ENCODE results near the gene MROH8.
A peak's percentile ranks its signal among the peaks of the same experiment; 100 is the strongest.
"Not testable (repeated sequence)": the region's sequence is repeated elsewhere in the genome, so short reads cannot be mapped to it uniquely, and the experiment has no call there.

The MROH8 gene

GRCh38 chr20:37152284-37152683 lies 27.1 kb downstream of the MROH8 start:
- no peak for DNase-seq

DNA sequence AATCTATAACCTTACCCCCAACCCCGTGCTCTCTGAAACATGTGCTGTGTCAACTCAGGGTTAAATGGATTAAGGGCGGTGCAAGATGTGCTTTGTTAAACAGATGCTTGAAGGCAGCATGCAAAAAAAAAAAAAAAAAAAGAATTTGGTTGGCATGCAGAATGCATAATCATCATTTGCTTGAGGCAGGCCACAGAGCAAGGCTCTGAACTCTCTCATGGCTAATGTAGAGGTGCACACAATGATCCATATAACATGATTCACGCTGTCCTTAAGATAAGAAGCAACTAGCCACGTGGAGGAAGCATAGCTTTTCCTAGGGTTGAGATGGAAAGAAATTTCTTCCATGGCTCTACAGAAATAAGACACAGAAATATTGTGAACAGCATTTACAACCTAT lies 27.8 kb downstream of the MROH8 start:
- no peak for DNase-seq

- not testable (repeated sequence) for DNase-seq
Measured at GRCh38 chr20:37150864-37151263, 28.5 kb downstream of the MROH8 start.

DNA sequence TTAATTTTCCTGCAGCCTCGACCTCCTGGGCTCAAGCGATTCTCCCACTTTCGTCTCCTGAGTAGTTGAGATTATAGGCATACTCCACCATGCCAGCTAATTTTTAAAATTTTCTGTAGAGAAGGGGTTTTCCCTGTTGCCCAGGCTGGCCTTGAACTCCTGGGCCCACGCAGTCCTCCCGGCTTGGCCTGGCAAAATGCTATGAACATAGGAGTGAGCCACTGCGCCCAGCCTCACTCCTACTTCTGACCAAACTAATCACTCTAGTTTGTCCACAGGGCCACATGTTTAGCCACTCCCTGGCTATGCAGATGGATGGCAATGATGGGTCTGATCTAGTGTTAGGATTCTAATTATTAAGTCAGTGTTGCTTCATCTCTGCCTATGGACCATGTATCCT lies 32.1 kb downstream of the MROH8 start:
- DNase-seq = no peak

DNA sequence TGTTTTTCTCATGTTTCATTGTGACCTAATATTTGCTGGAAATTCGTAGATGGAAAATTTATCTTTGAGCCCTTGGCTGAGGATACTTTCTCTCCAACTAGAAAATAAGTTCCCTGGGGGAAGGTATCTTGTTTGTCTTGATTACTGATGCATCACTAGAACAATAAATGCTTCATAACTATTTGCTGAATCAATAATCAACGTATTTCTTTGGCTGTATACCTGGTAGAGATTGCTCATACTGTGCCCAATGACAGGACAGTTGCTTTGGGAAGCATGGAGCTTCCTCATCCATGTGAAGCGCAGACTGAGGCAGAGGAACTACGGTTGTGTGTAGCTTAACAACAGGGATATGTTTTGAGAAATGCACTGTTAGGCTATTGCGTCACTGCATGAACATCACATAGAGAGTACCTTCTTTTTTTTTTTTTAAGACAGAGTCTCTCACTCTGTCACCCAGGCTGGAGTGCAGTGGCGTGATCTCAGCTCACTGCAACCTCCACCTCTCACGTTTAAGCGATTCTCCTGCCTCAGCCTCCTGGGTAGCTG lies 34.4 kb downstream of the MROH8 start:
- DNase-seq = peak; percentile 20

GRCh38 chr20:37142708-37143107 lies 36.6 kb downstream of the MROH8 start:
- no peak for DNase-seq

GRCh38 chr20:37137547-37137946 lies 41.8 kb downstream of the MROH8 start:
- no peak for DNase-seq

GRCh38 chr20:37133952-37134351 lies 45.4 kb downstream of the MROH8 start:
- DNase-seq = no peak

DNA sequence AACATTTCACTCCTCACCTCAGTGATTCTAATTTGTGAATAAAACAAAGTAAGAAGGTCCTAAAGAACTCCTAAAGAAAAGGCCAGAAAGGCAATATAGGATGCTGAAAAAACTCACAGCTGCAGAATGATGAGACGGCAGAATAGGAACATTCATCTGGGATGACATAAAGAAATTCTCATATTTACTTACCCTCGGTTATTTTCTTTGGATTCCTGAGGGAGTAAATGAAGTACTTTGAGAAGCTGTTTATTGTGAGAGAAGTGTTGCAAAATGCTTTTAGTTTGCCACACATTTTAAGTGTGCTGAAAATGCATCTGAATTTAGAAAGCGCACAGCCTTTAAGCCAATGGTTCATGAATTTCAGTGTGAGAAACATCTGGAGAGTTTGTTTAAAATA lies 47.9 kb downstream of the MROH8 start:
- no peak for DNase-seq

GRCh38 chr20:37128803-37129202 lies 50.5 kb downstream of the MROH8 start:
- DNase-seq = no peak

DNA sequence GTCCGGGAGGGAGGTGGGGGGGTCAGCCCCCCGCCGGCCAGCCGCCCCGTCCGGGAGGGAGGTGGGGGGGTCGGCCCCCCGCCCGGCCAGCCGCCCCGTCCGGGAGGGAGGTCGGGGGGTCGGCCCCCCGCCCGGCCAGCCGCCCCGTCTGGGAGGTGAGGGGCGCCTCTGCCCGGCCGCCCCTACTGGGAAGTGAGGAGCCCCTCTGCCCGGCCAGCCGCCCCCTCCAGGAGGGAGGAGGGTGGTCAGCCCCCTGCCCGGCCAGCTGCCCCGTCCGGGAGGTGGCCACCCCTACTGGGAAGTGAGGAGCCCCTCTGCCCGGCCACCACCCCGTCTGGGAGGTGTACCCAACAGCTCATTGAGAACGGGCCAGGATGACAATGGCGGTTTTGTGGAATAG lies 53.1 kb downstream of the MROH8 start:
- not testable (repeated sequence) for DNase-seq

GRCh38 chr20:37123441-37123840 lies 55.9 kb downstream of the MROH8 start:
- peak; percentile 83 for DNase-seq

GRCh38 chr20:37120497-37120896 lies 58.9 kb downstream of the MROH8 start:
- DNase-seq = no peak

GRCh38 chr20:37119356-37120036 lies 59.9 kb downstream of the MROH8 start:
- DNase-seq = no peak

- no peak for DNase-seq
Measured at GRCh38 chr20:37114012-37114411, 65.3 kb downstream of the MROH8 start.

DNA sequence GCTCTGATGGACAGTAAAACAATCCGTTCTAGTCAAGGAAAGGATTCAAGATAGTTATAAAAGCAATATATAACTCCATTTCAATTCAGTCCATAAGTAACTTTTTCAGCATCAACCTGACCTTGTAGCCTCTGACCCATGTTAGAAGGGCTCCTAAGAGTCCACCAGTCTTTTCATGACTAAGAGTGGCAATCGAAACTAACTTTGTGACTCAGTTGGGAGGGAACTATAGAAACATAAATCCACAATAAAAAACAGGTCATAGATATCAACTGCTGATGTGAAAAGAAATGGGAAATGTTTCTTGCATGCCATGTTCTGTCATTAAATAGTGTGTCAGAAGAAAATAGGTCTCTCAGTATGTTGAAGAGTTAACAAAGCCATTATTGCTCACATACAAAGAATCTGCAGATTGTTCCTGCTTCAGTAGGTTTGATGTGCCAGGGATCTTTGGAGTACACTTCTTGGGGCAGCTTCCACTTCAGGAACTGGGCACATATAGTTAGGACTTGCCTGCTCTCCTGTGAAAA lies 67.4 kb downstream of the MROH8 start:
- no peak for DNase-seq

DNA sequence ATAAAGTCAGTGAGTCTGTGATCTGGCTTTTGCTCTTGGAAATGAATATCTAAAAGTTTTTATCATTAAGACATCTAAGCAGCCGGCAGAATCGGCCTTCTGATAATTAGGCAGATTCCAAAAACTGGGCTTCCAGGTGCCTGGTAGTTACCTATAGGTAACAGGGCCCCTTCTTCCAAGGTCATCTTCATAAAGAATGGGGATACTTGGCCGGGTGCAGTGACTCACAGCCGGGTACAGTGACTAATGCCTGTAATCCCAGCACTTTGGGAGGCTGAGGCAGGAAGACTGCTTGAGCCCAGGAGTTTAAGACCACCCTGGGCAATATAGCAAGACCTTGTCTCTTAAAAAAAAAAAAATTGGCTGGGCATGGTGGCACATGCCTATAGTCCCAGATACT lies 70.7 kb downstream of the MROH8 start:
- no peak for DNase-seq

- DNase-seq = no peak
Measured at GRCh38 chr20:37102571-37102970, 76.8 kb downstream of the MROH8 start.

- DNase-seq = no peak
Measured at GRCh38 chr20:37096415-37097041, 82.8 kb downstream of the MROH8 start.

DNA sequence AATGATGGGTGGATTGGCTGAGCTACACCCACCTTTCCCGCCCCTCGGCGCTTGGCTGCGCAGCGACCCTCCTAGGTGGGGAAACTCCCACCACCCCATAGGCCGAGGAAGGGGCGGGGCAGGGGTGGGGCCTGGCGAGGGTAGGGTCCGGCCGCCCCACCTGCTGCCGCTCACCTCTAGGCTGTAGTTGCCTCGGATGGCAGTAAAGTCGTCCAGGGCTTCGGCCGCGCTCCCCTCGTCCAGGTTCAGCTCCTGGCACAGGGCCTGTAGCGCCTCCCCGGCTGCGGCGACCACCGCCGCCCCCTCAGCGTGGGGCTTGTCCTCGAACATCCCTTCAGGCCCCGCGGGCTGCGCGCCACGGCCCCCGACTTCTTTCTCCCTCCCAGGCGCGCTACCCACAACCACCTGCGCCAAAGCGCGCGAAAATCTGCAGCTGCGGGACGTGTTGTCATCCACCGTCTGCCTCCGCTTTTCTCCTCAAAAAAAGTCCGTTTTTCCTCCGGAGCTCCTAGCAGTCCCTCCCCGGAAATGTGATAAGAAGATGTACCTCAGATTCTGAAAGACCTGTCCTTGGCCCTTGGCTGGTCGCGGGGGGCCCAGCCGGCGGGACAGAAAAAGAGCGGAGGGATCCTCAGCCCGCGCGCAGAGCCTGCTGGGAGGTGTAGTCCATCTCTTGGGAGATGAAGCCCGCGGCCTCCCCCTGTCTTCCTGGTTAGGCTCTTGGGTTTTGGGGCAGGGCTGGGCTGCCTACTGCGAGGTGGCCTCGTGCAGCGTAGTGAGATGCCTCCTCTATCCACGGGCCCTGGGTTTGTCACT lies 83.5 kb downstream of the MROH8 start, which contains the start of gene RBL1:
RBL1 (minus strand) TSS at position 399 of the 816 bp plus-strand sequence; CDS start at position 330, 69 bp downstream.
- DNase-seq = peak; percentile 79

DNA sequence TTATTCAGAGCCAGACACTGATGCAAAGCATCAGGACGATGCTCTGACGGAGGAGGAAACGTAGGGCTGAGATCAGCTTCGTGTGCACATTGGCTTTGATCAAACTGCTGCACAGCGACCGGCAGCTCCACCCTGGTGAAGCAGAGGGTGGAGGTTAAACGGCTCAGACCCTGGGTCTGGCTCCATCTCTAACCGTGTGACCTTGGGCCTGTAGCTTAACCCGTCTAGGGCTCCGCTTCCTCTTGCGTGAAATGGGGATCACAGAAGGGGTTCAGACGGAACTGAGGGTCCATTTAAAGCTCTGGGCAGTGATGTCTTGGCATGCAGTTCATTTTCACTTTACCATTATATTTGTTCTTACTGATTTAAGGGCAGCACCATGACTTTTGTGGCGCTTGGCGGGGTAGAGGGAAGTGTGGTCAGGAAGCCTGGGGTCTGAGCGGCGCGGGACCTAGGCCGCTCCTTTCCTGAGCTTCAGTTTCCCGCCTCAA lies 84.2 kb downstream of the MROH8 start:
- DNase-seq = peak; percentile 25

- peak; percentile 57 for DNase-seq
Measured at GRCh38 chr20:37090407-37090806, 88.9 kb downstream of the MROH8 start.

- DNase-seq = peak; percentile 13
Measured at GRCh38 chr20:37081717-37082289, 97.5 kb downstream of the MROH8 start.

Measured in suppressor macrophage treated with lipopolysaccharide for 4 hours (primary cell).